H9 (cell line): ENCODE data around the gene UBAC2. TPM values are rescaled to one million over a fixed set of nuclear protein-coding genes. Genes with fewer than 3 reads are reported as not detected.

Source experiments
- DNase-seq: peaks from one replicate; pipeline ENCODE4 v3.0.0-alpha.2; 2017
- H2AFZ ChIP-seq: one replicate; pipeline ENCODE4 v1.6.1; 2013; ENCODE audit warnings: mild to moderate bottlenecking, low read length, control low read depth, moderate library complexity
- H2AK5ac ChIP-seq: 2 replicates; pipeline ENCODE4 v1.6.1; 2013; ENCODE audit warnings: low read length, control low read depth, mixed read lengths; ENCODE audit not compliant: insufficient read length
- H2BK120ac ChIP-seq: one replicate; pipeline ENCODE4 v1.6.1; 2013; ENCODE audit warnings: low read depth, mild to moderate bottlenecking, low read length, control low read depth, inconsistent platforms; ENCODE audit not compliant: poor library complexity, severe bottlenecking
- H2BK12ac ChIP-seq: 2 replicates; pipeline ENCODE4 v1.6.1; 2013; ENCODE audit warnings: low read length, control low read depth, mixed read lengths, low read depth; ENCODE audit not compliant: insufficient read length
- H2BK15ac ChIP-seq: 2 replicates; pipeline ENCODE4 v1.6.1; 2013; ENCODE audit warnings: low read depth, low read length, control low read depth
- H2BK20ac ChIP-seq: one replicate; pipeline ENCODE4 v1.6.1; 2013; ENCODE audit warnings: low read depth, mild to moderate bottlenecking, low read length, control low read depth, inconsistent platforms; ENCODE audit not compliant: poor library complexity, severe bottlenecking
- H2BK5ac ChIP-seq: 2 replicates; pipeline ENCODE4 v1.6.1; 2013; ENCODE audit warnings: low read length, control low read depth, mixed read lengths; ENCODE audit not compliant: insufficient read length
- H3K14ac ChIP-seq: 2 replicates; pipeline ENCODE4 v1.6.1; 2013; ENCODE audit warnings: low read length, control low read depth; ENCODE audit not compliant: insufficient read depth
- H3K18ac ChIP-seq: 2 replicates; pipeline ENCODE4 v1.6.1; 2013; ENCODE audit warnings: low read depth, mild to moderate bottlenecking, mixed read lengths, low read length, control low read depth; ENCODE audit not compliant: insufficient read length
- H3K23ac ChIP-seq: 2 replicates; pipeline ENCODE4 v1.6.1; 2013; ENCODE audit warnings: low read length, control low read depth, mixed read lengths, low read depth; ENCODE audit not compliant: insufficient read length
- H3K23me2 ChIP-seq: 2 replicates; pipeline ENCODE4 v1.6.1; 2013; ENCODE audit warnings: low read depth, mild to moderate bottlenecking, mixed read lengths, low read length, control low read depth; ENCODE audit not compliant: insufficient read length, poor library complexity, severe bottlenecking
- H3K27ac ChIP-seq: 2 replicates; pipeline ENCODE4 v1.5.1; 2013; ENCODE audit warnings: low read length, control low read depth, mixed read lengths, low read depth; ENCODE audit not compliant: insufficient read length
- H3K27me3 ChIP-seq: 2 replicates; pipeline ENCODE4 v1.6.1; 2013; ENCODE audit warnings: low read length, control low read depth, inconsistent platforms; ENCODE audit not compliant: insufficient read depth
- H3K4ac ChIP-seq: 2 replicates; pipeline ENCODE4 v1.6.1; 2013; ENCODE audit warnings: low read depth, mild to moderate bottlenecking, control low read depth, inconsistent platforms, low read length, moderate library complexity
- H3K4me1 ChIP-seq: 2 replicates; pipeline ENCODE4 v1.6.1; 2013; ENCODE audit warnings: low read length, control low read depth, inconsistent platforms; ENCODE audit not compliant: insufficient read depth
- H3K4me2 ChIP-seq: 2 replicates; pipeline ENCODE4 v1.6.1; 2013; ENCODE audit warnings: low read length, control low read depth, mixed read lengths; ENCODE audit not compliant: insufficient read length, insufficient read depth
- H3K56ac ChIP-seq: 2 replicates; pipeline ENCODE4 v1.6.1; 2013; ENCODE audit warnings: low read depth, mild to moderate bottlenecking, mixed read lengths, low read length, control low read depth; ENCODE audit not compliant: insufficient read length
- H3K79me1 ChIP-seq: 2 replicates; pipeline ENCODE4 v1.6.1; 2013; ENCODE audit warnings: low read depth, mild to moderate bottlenecking, moderate library complexity, low read length, control low read depth, inconsistent platforms; ENCODE audit not compliant: insufficient read depth, poor library complexity, severe bottlenecking
- H3K79me2 ChIP-seq: 2 replicates; pipeline ENCODE4 v1.6.1; 2013; ENCODE audit warnings: low read length, control low read depth, inconsistent platforms; ENCODE audit not compliant: insufficient read depth
- H3K9ac ChIP-seq: 2 replicates; pipeline ENCODE4 v1.6.1; 2013; ENCODE audit warnings: low read length, control low read depth, mixed read lengths; ENCODE audit not compliant: insufficient read length; ENCODE audit errors: extremely low read depth
- H3K9me3 ChIP-seq: one replicate; pipeline ENCODE4 v1.6.1; 2013; ENCODE audit warnings: low read depth, low read length, inconsistent platforms; ENCODE audit not compliant: control insufficient read depth
- H3T11ph ChIP-seq: one replicate; pipeline ENCODE4 v1.6.1; 2013; ENCODE audit warnings: mild to moderate bottlenecking, low read length, control low read depth, inconsistent platforms
- H4K20me1 ChIP-seq: one replicate; pipeline ENCODE4 v1.6.1; 2013; ENCODE audit not compliant: control insufficient read depth, insufficient read length, insufficient read depth
- H4K5ac ChIP-seq: 2 replicates; pipeline ENCODE4 v1.6.1; 2013; ENCODE audit warnings: low read depth, mild to moderate bottlenecking, mixed read lengths, low read length, control low read depth; ENCODE audit not compliant: insufficient read length
- H4K8ac ChIP-seq: replicated peaks from 2 replicates; pipeline ENCODE4 v1.6.1; 2013; ENCODE audit warnings: low read length, control low read depth, mixed read lengths, low read depth; ENCODE audit not compliant: insufficient read length
- H4K91ac ChIP-seq: 2 replicates; pipeline ENCODE4 v1.6.1; 2013; ENCODE audit warnings: low read depth, mild to moderate bottlenecking, moderate library complexity, mixed read lengths, low read length, control low read depth; ENCODE audit not compliant: insufficient read length
- H3K27ac Mint-ChIP-seq, 3 experiments: 2 replicates in 2 of 3; 3 replicates in 1 of 3; pipeline ENCODE4 v1.8.0; 2020 to 2021; ENCODE audit warnings: mixed read lengths in 3 of 3, mild to moderate bottlenecking in 1 of 3, moderate library complexity in 1 of 3
- H3K27me3 Mint-ChIP-seq: 2 replicates; pipeline ENCODE4 v1.8.0; 2021; ENCODE audit warnings: low read depth, mild to moderate bottlenecking, moderate library complexity, mixed read lengths
- H3K36me3 Mint-ChIP-seq, 3 experiments: 2 replicates in 2 of 3; 3 replicates in 1 of 3; pipeline ENCODE4 v1.8.0; 2020 to 2021; ENCODE audit warnings: low read depth in 3 of 3, mixed read lengths in 3 of 3; ENCODE audit not compliant: insufficient read depth in 1 of 3
- H3K4me1 Mint-ChIP-seq, 2 experiments: 2 replicates each; pipeline ENCODE4 v1.8.0; 2020; ENCODE audit warnings: mixed read lengths in 2 of 2
- H3K4me3 Mint-ChIP-seq, 2 experiments: 2 replicates in 1 of 2; 3 replicates in 1 of 2; pipeline ENCODE4 v1.8.0; 2020 to 2021; ENCODE audit warnings: mild to moderate bottlenecking in 2 of 2, mixed read lengths in 2 of 2, moderate library complexity in 1 of 2
- H3K9me3 Mint-ChIP-seq, 2 experiments: 2 replicates in 1 of 2; 3 replicates in 1 of 2; pipeline ENCODE4 v1.8.0; 2020; ENCODE audit warnings: mild to moderate bottlenecking in 2 of 2, mixed read lengths in 2 of 2, moderate library complexity in 1 of 2
- WGBS: extraction: QIAGEN DNeasy Blood & Tissue Kit; methylation state at CpG from one replicate; pipeline ENCODE4 v1.1.7; 2013; ENCODE audit warnings: missing lambda C conversion rate, low lambda C conversion rate, mixed read lengths; ENCODE audit not compliant: insufficient read length; ENCODE audit errors: extremely low coverage; 5-methylcytosine and 5-hydroxymethylcytosine counted together
- total RNA-seq: library from RNA; stranded (reverse); gene quantifications from 2 replicates; pipeline ENCODE4 v1.2.1, GENCODE V29; 2021
- TF ChIP-seq, protein P1 (sequence below): fragments of 200-600 bp; sonication (generic); conservative IDR thresholded peaks from 3 replicates; pipeline ENCODE4 v1.8.0; 2021; ENCODE audit warnings: antibody characterized with exemption, mild to moderate bottlenecking

The UBAC2 gene
- total RNA-seq, 1 experiment from 2014 or later: 52.3 TPM

DNA sequence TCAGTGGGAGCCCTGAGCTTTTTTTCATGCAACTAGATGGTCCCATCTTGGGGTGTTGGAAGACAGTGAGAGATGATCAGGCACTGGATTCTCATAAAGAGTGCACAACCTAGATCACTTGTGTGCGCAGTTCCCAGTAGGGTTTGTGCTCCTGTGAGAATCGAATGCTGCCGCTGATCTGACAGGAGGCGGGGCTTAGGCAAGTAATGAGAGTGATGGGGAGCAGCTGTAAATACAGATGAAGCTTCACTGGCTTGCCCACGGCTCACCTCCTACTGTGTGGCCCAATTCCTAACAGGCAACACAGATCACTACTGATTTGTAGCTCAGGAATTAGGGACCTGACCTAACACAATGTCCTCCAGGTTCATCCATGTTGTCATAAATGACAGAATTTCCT, 43.6 kb upstream of the UBAC2 start:
- Histone ChIP-seq H3T11ph (no peak overlapping the region), H3K79me1 (no peaks in the 10 kb centered on the region), H3K56ac (no peak overlapping the region), H4K8ac (no peak overlapping the region), H3K9me3 (no peaks in the 10 kb centered on the region), H3K27ac (no peak overlapping the region), H4K91ac (no peak overlapping the region), H2AK5ac (no peak overlapping the region), H3K4ac (no peak overlapping the region), H3K18ac (no peak overlapping the region), H2BK5ac (no peak overlapping the region), H2BK15ac (no peak overlapping the region), H3K4me2 (no peak overlapping the region), H2BK120ac (no peak overlapping the region), H4K5ac (no peak overlapping the region), H3K14ac (no peak overlapping the region), H2BK20ac (no peak overlapping the region), H3K23ac (no peak overlapping the region), H2AFZ (no peak overlapping the region), H2BK12ac (no peak overlapping the region), H4K20me1 (no peaks in the 10 kb centered on the region), H3K27me3 (no peaks in the 10 kb centered on the region), H3K4me1 (no peaks in the 10 kb centered on the region), H3K79me2 (no peaks in the 10 kb centered on the region), H3K9ac (no peak overlapping the region), H3K23me2 (no peaks in the 10 kb centered on the region)
- Mint-ChIP-seq H3K9me3 (no peaks in the 10 kb centered on the region), H3K27me3 (no peaks in the 10 kb centered on the region; the same call in 1 of the 2 replicates), H3K27ac (no peak overlapping the region), H3K36me3 (no peaks in the 10 kb centered on the region), H3K4me3 (no peak overlapping the region), H3K4me1 (no peaks in the 10 kb centered on the region)
- no peak for DNase-seq
- TF ChIP-seq, protein P1, sequence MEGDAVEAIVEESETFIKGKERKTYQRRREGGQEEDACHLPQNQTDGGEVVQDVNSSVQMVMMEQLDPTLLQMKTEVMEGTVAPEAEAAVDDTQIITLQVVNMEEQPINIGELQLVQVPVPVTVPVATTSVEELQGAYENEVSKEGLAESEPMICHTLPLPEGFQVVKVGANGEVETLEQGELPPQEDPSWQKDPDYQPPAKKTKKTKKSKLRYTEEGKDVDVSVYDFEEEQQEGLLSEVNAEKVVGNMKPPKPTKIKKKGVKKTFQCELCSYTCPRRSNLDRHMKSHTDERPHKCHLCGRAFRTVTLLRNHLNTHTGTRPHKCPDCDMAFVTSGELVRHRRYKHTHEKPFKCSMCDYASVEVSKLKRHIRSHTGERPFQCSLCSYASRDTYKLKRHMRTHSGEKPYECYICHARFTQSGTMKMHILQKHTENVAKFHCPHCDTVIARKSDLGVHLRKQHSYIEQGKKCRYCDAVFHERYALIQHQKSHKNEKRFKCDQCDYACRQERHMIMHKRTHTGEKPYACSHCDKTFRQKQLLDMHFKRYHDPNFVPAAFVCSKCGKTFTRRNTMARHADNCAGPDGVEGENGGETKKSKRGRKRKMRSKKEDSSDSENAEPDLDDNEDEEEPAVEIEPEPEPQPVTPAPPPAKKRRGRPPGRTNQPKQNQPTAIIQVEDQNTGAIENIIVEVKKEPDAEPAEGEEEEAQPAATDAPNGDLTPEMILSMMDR: no peak
- WGBS: no CpG with 5 or more reads among the region's 5 CpGs
